GM12891 (cell line): ENCODE results near the gene LBHD2.
A peak's percentile ranks its signal among the peaks of the same experiment; 100 is the strongest.

Source experiments
- PAX5 ChIP-seq: IDR thresholded peaks from 2 replicates; pipeline ENCODE4 v1.6.1; 2011; ENCODE audit warnings: low read length, moderate library complexity, mild to moderate bottlenecking; ENCODE audit not compliant: insufficient read depth, severe bottlenecking
- POLR2A ChIP-seq: IDR thresholded peaks from 2 replicates; pipeline ENCODE4 v1.6.1; 2011; ENCODE audit warnings: low read depth, low read length, control low read depth
- POLR2AphosphoS5 ChIP-seq: IDR thresholded peaks from 2 replicates; pipeline ENCODE4 v1.6.1; 2011; ENCODE audit warnings: low read depth, low read length, control low read depth
- SPI1 ChIP-seq: IDR thresholded peaks from 2 replicates; pipeline ENCODE4 v1.6.1; 2011; ENCODE audit warnings: low read depth, low read length, control low read depth
- TAF1 ChIP-seq: IDR thresholded peaks from 2 replicates; pipeline ENCODE4 v1.6.1; 2011; ENCODE audit warnings: low read depth, low read length, control low read depth

DNA sequence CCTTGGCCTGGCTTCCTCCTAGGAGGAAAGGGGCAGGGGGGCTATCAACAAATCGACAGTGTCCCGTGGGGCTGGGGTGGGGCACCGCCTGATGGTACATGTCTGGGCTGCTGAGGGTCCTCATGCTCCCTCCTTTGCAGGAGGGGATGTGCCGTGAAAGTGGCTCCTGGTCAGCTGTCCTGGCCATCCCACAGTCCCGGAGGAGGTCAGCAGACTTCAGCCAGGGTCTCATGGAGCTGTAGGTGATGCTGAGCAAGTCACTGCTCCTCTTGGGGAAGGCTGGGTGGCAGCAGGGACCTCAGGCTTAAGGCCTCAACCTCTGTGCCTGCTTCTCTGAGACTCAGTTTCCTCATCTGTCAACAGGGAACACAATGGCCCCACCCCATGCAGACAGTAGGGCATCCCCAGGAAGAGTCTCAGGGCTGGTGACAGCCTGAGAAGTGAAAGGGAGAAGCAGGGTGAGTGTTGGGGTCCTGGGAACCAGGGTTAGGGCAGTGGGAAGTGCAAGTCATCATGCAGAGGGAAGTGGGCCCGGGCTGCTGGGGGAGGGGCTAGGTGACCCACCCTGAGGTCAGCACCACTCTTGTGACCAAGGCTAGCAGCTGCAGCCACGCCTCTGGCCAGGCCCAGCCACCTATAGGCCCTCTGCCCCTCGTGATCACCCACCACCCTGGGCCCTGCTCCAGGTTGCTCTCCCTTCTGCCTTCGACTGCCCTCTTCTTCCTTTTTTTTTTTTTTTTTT, 34.8 kb downstream of the LBHD2 start:
- no peak for TF ChIP-seq POLR2A
- TF ChIP-seq POLR2AphosphoS5, result no peak
- TF ChIP-seq PAX5, result no peak
- no peak for TF ChIP-seq TAF1
- peak; percentile 23; the same call in 1 of the 2 replicates for TF ChIP-seq SPI1
